ENCODE measurements around the gene CUBN.

GRCh38 chr10:16986082-16986405, 143.6 kb downstream of the CUBN start:
- TF ChIP-seq CTCF (IDR thresholded peaks at IDR 0.05) (no peak), POLR2A (IDR thresholded peaks at IDR 0.05) (no peak)
